Renal cortical epithelial cell (primary cell): Measurements from ENCODE around the gene AKNAD1. TPM values are rescaled to one million over a fixed set of nuclear protein-coding genes. Genes with fewer than 3 reads are reported as not detected.
"Not testable (repeated sequence)": the region's sequence is repeated elsewhere in the genome, so short reads cannot be mapped to it uniquely, and the experiment has no call there.

Experiments used
- DNase-seq: peaks from one replicate; pipeline ENCODE4 v3.0.0-alpha.2; 2011; ENCODE audit warnings: low read depth
- total RNA-seq: library from RNA; depleted of rRNA; stranded (reverse); fragments of >200 nt; gene quantifications from 2 replicates; pipeline ENCODE4 v1.2.3, GENCODE V29; 2014

Gene AKNAD1
- total RNA-seq, 1 donor from 2014 or later = not detected

DNA sequence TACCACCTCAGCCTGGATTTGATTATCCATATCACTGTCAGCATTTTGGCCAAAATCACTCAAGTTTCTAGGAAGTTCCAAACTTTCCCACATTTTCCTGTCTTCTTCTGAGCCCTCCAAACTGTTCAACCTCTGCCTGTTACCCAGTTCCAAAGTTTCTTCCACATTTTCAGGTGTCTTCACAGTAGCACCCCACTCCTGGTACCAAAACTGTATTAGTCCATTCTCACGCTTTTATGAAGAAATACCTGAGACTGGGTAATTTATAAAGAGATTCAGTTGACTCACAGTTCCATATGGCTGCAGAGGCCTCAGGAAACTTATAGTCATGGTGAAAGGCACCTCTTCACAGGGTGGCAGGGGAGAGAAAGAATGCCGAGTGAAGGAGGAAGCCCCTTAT is 71.0 kb downstream of the AKNAD1 start:
- no peak for DNase-seq

DNA sequence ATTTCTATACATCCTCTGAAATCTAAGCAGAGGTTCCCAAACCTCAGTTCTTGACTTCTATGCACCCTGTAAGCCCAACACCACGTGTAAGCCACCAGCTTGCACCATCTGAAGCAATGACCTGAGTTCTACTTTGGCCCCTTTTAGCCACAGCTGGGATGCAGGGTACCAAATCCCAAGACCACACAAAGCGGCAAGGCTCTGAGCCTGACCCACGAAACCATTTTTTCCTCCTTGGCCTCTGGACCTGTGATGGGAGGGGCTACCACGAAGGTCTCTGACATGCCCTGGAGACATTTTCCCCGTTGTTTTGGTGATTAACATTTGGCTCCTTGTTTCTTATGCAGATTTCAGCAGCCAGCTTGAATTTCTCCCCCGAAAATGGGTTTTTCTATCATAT is 71.6 kb downstream of the AKNAD1 start:
- DNase-seq = no peak

DNA sequence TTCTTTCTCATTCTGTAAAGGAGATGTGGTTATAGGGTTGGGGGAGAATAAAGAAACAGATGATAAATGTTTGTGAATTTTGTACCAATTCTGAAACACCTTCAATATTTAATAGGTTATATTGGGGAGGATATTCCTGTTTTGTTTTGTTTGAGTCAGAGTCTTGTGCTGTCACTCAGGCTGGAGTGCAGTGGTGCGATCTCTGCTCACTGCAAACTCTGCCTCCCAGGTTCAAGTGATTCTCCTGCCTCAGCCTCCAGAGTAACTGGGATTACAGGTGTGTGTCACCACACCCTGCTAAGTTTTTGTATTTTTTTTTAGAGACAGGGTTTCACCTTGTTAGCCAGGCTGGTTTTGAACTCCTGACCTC is 75.3 kb downstream of the AKNAD1 start:
- DNase-seq = not testable (repeated sequence)

DNA sequence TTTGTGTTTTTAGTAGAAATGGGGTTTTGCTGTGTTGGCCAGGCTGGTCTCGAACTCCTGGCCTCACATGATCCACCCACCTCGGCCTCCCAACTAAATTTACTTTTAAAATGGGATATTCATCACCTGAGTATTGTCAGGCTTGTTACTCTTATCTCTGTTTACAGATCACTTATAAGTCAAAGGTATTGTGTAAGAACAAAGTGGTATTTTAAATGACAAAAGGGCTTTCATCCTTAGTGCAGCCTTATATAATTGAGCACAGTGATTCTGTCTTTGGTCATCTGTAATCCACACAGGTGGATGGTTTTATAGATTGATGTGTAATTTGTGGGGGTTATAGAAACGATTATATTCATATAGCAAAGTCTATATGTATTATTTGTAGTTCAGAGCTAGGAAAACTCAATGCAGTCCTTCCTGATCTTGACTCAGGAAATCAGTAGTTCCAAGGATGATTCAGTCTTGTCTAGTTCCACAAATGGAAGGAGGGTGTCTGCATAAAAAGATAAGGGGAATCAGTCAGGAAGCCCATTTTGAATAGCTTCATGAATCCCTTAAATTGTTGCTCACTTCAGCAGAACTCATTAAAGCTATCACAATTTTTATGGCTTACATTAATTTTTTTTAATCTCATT is 75.8 kb downstream of the AKNAD1 start:
- no peak for DNase-seq

DNA sequence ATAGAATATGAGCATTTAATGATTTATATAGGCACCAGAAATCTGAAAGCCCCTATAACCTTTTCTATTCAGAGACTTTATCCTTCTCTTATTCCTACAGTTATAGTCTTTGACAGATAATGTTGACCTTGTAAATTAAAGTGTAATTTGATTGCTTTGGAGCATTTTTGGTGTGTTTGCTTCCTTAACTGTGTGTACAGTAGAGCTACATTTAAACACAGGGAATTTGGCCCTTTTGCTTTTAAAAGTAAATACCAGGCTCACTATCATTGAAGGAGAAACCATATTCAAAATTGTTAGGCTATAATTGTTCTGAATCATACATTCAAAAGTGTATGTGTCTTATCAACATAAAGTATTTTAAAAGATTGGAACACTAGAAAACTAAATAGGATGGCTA is 77.4 kb downstream of the AKNAD1 start:
- no peak for DNase-seq

DNA sequence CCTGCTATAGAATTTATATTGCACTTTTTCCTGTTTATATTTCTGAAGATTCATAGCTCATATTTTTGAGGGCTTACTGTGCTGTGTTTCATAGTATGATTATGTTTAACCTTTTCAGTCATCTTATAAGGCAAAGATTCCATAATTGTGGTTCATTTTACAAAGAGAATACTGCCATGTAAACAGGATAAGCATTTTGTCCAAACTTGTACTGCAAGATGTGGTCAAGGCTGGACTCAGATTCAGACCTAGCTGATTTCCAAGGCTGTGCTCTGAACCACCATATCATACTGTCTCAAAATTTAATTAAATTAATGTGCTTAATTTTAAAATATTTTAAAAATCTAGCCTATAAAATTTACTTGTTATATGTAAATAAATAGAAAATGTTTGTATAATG is 79.1 kb downstream of the AKNAD1 start:
- DNase-seq = no peak

DNA sequence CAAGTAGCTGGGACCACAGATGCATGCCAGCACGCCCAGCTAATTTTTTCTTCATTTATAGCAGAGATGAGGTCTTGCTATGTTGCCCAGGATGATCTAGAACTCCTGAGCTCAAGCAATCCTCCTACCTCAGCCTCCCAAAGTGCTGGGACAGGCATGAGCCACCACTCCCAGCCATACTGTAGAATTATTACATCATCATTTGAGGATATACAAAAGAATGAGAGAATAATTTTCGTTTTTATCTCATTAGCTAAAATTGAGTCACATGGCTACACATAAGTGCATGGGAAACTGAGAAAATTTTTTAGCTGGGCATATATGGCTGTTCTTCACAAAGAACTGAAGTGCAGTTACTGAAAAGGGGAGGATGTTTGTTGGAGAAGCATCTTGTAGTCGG is 89.2 kb downstream of the AKNAD1 start:
- no peak for DNase-seq

DNA sequence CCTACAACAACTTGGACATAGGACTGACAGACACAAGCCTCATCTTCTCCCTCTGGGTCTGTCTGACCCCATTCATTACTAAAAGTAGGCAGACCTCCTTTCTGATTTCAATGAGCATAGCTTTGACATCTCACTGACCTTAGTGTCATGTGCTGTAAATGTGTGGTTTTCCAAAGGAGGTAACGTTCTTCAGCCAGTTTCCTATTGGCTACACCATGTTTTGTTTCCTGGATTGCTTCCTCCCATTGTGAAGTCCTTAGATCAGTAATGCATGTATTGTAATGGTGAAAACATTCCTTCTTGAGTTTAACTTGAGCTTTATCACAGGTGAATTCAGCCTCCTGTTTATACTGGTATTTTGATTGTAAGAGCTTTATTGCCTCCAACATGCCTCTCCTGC is 89.8 kb downstream of the AKNAD1 start:
- no peak for DNase-seq

Other genes with a start within 250 kb of the AKNAD1 start
- 2.3 and 2.9 TPM in 2 replicates for gene HENMT1, start 196.0 kb downstream of the AKNAD1 start, total RNA-seq
- 7.8 and 17.5 TPM in 2 replicates for gene PRPF38B, start 164.8 kb downstream of the AKNAD1 start, total RNA-seq
- not detected in 2 replicates for gene FNDC7, start 144.2 kb downstream of the AKNAD1 start, total RNA-seq
- 72.4 and 89.8 TPM in 2 replicates for gene STXBP3, start 110.4 kb downstream of the AKNAD1 start, total RNA-seq
- 18.6 and 30.9 TPM in 2 replicates for gene GPSM2, start 19.9 kb upstream of the AKNAD1 start, total RNA-seq
- gene CLCC1, start 106.4 kb upstream of the AKNAD1 start, total RNA-seq = 45.7 and 46.4 TPM in 2 replicates
- 21.0 and 43.2 TPM in 2 replicates for gene WDR47, start 185.0 kb upstream of the AKNAD1 start, total RNA-seq
- 114 and 177 TPM in 2 replicates for gene TAF13, start 218.9 kb upstream of the AKNAD1 start, total RNA-seq
- gene TMEM167B, start 233.7 kb upstream of the AKNAD1 start, total RNA-seq = 21.4 and 32.1 TPM in 2 replicates